Skeletal muscle tissue (tissue), 4 donors: ENCODE data around the gene ADPRM. TPM values are rescaled to one million over a fixed set of nuclear protein-coding genes. Genes with fewer than 3 reads are reported as not detected.

Source experiments
- H3K27ac ChIP-seq: one replicate; pipeline ENCODE4 v1.7.0; 2013; ENCODE audit warnings: mild to moderate bottlenecking, low read depth, low read length, inconsistent platforms
- H3K27me3 ChIP-seq, 3 donors: one replicate each; pipeline ENCODE4 v1.7.0; 2013; ENCODE audit warnings: low read length in 3 of 3; ENCODE audit not compliant: control insufficient read depth in 3 of 3, insufficient read depth in 3 of 3
- H3K36me3 ChIP-seq, 3 donors: one replicate each; pipeline ENCODE4 v1.7.0; 2013; ENCODE audit warnings: low read length in 3 of 3; ENCODE audit not compliant: control insufficient read depth in 3 of 3, insufficient read depth in 3 of 3
- H3K4me1 ChIP-seq, 3 donors: one replicate each; pipeline ENCODE4 v1.7.0; 2013; ENCODE audit warnings: low read length in 3 of 3, mild to moderate bottlenecking in 3 of 3; ENCODE audit not compliant: control insufficient read depth in 3 of 3, insufficient read depth in 3 of 3
- H3K4me3 ChIP-seq, 3 donors: one replicate each; pipeline ENCODE4 v1.7.0; 2013; ENCODE audit warnings: low read length in 3 of 3
- H3K9ac ChIP-seq, 3 donors: one replicate each; pipeline ENCODE4 v1.7.0; 2013; ENCODE audit warnings: low read length in 3 of 3, mild to moderate bottlenecking in 3 of 3, moderate library complexity in 2 of 3, low read depth in 1 of 3
- H3K9me3 ChIP-seq, 3 donors: one replicate each; pipeline ENCODE4 v1.7.0; 2013; ENCODE audit warnings: low read length in 3 of 3; ENCODE audit not compliant: control insufficient read depth in 3 of 3
- total RNA-seq: library from RNA; depleted of rRNA; stranded (reverse); fragments of >200 nt; gene quantifications from one replicate; pipeline ENCODE4 v1.2.3, GENCODE V29; 2014
- donor health status: Osteomylitis.

Gene ADPRM
- total RNA-seq, 1 donor from 2014 or later = 16.2 TPM

DNA sequence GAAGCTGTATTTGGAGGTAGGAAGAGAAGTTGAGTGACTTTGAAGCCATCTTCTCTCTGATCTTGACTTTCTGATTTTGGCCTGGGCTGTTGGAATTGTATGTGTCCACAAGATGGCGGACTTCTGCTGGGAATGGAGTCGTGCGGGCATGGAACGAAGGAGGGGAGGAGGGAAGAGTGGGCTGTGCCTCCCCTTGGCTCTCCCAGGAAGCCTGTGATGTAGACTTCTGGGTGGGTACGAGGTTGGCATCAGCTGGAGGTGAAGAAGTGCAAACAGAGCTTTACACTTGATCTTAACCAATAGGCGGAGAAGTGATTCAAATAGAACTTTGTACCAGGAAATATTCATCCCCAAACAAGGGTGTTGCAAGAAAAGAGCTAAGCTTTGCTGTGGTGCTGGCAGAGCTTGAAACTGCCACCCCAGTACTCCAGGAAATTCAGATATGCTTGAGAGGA lies 39.8 kb downstream of the ADPRM start:
- peaks cover 0 to 4% (median 0%) of the 10 kb centered on the region in 3 donors for H3K36me3 ChIP-seq
- H3K9ac ChIP-seq = no peak overlapping the region
- no peaks in the 10 kb centered on the region for H3K9me3 ChIP-seq
- no peaks in the 10 kb centered on the region for H3K27me3 ChIP-seq
- no peak overlapping the region for H3K27ac ChIP-seq
- peaks cover 0 to 4% (median 2%) of the 10 kb centered on the region in 3 donors for H3K4me1 ChIP-seq
- no peak overlapping the region for H3K4me3 ChIP-seq

DNA sequence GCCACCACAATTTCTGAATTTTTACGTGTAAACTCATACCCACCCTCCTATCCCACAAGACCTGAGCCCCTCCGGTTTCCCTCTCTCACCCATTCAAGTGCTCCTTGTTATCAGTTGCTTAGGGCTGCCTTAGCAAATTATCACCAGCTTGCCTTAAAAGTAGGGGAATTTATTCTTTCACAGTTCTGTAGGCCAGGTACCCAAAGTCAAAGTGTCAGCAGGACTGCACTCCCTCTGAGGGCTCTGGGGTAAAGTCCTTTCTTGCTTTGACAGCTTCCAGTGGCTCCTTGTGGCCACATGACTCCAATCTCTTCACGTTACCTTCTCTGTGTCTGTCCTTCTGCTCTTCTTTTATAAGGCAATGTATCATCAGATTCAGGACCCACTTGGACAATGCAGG lies 40.3 kb downstream of the ADPRM start:
- Histone ChIP-seq H3K9me3 (no peaks in the 10 kb centered on the region), H3K27ac (no peak overlapping the region), H3K4me3 (no peak overlapping the region), H3K36me3 (peaks cover 0 to 4% (median 0%) of the 10 kb centered on the region in 3 donors), H3K27me3 (no peaks in the 10 kb centered on the region), H3K4me1 (peaks cover 0 to 4% (median 2%) of the 10 kb centered on the region in 3 donors), H3K9ac (no peak overlapping the region)

DNA sequence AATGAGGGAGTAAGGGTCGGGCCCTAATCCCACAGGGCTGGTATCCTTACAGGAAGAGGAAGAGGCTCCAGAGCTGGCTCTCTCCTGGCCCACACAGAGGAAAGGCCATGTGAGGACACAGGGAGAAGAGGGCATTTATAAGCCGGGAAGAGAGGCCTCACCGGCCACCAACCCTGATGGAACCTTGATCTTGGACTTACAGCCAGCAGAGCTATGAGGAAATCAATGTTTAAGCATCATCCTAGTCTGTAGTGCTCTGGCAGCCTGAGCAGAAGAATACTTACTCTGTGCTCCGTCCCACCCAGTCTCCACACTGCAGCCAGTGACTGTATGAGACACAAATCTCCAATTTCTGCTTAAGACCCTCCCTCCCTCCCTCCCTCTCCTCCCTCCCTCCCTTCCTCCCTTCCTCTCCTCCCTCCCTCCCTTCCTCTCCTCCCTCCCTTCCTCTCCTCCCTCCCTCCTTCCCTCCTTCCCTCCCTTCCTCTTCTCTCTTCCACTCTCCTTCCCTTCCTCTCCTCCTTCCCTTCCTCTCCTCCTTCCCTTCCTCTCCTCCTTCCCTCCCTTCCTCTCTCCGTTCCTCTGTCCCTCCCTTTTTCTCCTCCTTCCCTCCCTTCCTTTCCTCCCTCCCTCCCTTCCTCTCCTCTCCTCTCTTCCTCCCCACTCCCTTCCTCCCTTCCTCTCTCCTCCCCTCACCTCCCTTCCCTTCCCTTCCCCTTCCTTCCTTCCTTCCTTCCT lies 41.3 kb downstream of the ADPRM start:
- no peak overlapping the region for H3K27ac ChIP-seq
- H3K4me3 ChIP-seq = no peak overlapping the region
- H3K4me1 ChIP-seq = peaks cover 2 to 9% (median 6%) of the 10 kb centered on the region in 3 donors
- no peaks in the 10 kb centered on the region for H3K27me3 ChIP-seq
- H3K9ac ChIP-seq = no peak overlapping the region
- H3K36me3 ChIP-seq = peaks cover 0 to 4% (median 0%) of the 10 kb centered on the region in 3 donors
- no peaks in the 10 kb centered on the region for H3K9me3 ChIP-seq

DNA sequence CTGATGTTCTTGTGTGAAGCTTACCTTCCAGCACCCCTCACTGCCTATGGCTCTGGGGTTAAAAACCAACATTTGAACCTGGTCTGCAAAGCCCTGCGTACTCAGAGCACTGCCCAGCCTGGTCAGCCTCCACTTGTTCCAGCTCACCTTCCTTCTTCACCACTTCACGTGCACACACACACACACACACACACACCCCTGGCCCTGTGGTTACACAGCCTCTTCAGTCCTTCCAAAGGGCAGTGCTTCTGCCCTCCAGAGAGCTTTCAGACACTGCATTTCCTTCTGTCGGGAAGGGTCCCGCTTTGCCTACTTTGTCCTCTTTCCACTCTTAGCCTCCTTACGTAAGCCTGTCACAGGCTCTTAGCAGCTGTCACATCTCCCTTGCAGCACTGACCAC lies 42.0 kb downstream of the ADPRM start:
- Histone ChIP-seq H3K9me3 (no peaks in the 10 kb centered on the region), H3K4me3 (no peak overlapping the region), H3K4me1 (peaks cover 5 to 9% (median 6%) of the 10 kb centered on the region in 3 donors), H3K27me3 (no peaks in the 10 kb centered on the region), H3K27ac (no peak overlapping the region), H3K36me3 (peaks cover 0 to 2% (median 0%) of the 10 kb centered on the region in 3 donors), H3K9ac (no peak overlapping the region)

DNA sequence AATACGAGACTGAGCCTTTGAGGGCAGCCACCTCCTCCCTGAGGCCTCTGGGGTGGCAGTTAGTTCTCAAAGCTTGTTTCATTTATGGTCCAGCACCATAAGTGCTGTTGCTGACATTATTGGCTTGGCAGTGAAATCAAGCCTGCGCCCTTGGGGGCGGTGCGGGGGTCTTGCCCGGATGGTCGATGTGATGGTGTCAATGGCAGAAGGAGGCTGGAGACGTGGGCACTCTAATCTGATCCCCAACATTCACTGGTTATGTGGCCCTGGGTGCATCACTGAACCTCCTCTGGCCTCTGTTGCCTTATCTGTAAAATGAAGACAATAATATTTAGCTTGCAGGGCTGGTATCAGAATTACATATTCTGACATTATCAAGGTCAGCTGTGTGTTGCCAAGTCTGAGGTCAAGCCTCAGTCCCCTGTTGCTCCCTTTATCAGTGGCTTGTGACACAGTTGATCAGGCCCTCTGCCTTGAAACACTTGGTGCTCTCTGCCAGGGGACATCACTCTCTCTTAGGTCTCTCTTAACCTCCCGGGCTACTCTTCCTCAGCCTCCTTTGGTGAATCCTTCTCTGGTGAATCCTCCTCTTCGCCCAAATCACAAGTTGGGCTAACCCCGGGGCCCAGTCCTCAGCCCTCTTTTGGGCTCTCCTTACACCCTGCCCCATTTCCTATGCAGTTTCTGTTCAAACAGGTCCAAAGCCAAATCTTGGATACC lies 44.2 kb downstream of the ADPRM start:
- Histone ChIP-seq H3K9me3 (no peaks in the 10 kb centered on the region), H3K27me3 (no peaks in the 10 kb centered on the region), H3K9ac (no peak overlapping the region), H3K4me3 (no peak overlapping the region), H3K4me1 (peaks cover 5 to 14% (median 9%) of the 10 kb centered on the region in 3 donors), H3K36me3 (no peaks in the 10 kb centered on the region), H3K27ac (no peak overlapping the region)

DNA sequence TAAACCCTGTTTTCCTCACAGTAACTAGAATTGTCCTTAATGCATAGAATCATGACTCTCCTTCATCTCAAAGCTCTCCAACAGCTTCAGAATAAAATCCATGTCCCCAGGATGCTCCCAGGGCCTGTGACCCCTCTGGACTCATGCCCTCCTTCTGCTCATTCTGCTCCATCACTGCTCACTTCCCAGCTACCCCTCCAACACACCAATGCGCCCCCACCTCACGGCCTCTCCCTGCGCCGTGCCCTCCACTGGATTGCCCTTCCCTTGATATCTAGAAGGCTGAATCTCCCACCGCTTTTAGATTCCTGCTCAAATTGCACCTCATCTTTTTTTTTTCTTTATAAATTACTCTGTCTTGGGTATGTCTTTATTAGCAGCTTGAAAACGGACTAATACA lies 45.0 kb downstream of the ADPRM start:
- H3K4me3 ChIP-seq = no peak overlapping the region
- H3K9ac ChIP-seq = no peak overlapping the region
- H3K36me3 ChIP-seq = no peaks in the 10 kb centered on the region
- no peaks in the 10 kb centered on the region for H3K27me3 ChIP-seq
- no peaks in the 10 kb centered on the region for H3K9me3 ChIP-seq
- H3K27ac ChIP-seq = no peak overlapping the region
- peaks cover 5 to 14% (median 9%) of the 10 kb centered on the region in 3 donors for H3K4me1 ChIP-seq

DNA sequence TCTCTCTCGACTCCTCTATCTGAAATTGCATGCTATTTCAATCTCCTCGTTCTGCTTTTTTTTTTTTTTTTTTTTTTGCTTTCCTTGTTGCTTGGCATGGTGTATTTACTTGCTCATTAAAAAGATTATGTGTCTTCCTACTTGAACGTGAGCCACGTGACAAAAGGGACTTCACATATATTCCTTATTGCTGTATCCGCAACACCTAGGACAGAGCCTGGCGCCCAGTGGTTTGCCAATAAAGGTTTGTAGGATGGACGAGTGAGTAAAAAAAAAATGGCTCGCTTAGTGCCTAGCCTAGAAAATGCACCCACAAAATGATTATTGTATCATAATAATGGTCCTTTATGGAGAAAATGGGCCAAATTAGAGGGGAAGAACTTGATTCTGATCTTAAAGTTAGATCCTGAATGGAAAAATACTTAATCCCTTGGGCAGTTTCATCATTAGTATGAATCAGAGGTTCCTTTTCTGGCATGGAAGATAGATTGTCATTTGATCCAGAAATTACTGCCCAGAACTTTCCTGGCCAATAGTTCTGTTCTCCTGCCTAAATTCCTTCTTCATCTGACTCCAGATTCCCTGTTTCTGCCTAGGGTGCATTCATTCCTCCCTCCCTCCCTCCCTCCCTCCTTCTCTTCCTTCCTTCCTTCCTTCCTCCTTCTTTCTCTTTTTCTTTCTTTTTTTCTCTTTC lies 46.1 kb downstream of the ADPRM start:
- H3K27me3 ChIP-seq = no peaks in the 10 kb centered on the region
- H3K36me3 ChIP-seq = no peaks in the 10 kb centered on the region
- H3K9me3 ChIP-seq = no peaks in the 10 kb centered on the region
- no peak overlapping the region for H3K9ac ChIP-seq
- no peak overlapping the region for H3K4me3 ChIP-seq
- no peak overlapping the region for H3K27ac ChIP-seq
- peaks cover 4 to 14% (median 5%) of the 10 kb centered on the region in 3 donors for H3K4me1 ChIP-seq

DNA sequence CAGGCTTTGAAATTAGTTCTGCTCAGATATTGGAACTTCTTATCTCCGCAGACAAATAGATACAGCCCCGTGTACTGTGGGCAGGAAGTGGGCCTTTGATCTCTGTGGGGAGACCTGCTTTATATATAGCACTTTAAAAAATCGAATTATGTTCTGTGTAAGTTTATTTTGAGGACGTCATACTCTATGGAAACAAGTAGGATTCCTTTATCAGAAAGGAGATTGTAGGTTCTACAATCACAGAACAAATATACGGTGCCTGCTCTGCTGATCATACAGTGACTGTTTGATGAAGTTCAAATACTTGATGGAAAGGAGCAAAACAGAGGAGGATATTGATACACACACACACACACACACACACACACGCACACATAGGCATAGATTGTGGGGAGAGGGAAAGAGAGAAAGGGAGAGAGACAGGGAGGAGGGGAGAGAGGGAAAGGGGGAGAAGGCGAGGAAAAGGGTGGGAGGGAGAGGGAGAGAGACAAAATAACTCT lies 47.2 kb downstream of the ADPRM start:
- H3K9ac ChIP-seq = no peak overlapping the region

DNA sequence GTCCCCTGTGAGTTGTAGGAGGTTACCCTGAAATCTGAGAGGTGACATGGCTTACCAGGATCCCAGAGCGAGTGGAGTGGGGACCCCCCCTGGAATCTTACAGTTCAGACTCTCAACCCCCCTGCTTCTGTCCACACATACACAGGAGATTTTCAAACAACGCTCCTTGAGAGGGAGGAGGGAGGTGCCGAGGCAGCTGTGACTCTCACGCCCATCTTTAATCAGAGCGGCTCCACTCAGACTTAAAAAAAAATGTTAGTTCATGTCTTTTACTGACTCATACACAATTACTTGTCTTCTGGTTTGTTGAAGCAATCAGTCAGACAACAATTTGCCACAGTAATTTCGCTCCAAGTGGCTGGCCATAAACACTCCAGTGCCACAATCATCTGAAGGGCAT lies 47.8 kb downstream of the ADPRM start:
- Histone ChIP-seq H3K9ac (no peak overlapping the region), H3K9me3 (no peaks in the 10 kb centered on the region), H3K4me3 (no peak overlapping the region), H3K4me1 (peaks cover 2 to 14% (median 4%) of the 10 kb centered on the region in 3 donors), H3K36me3 (no peaks in the 10 kb centered on the region), H3K27ac (no peak overlapping the region), H3K27me3 (no peaks in the 10 kb centered on the region)

More for the DNA sequence above, 47.2 kb downstream of the ADPRM start:
- Histone ChIP-seq H3K27me3 (no peaks in the 10 kb centered on the region), H3K9me3 (no peaks in the 10 kb centered on the region), H3K4me1 (peaks cover 2 to 14% (median 4%) of the 10 kb centered on the region in 3 donors), H3K4me3 (no peak overlapping the region), H3K27ac (no peak overlapping the region), H3K36me3 (no peaks in the 10 kb centered on the region)
